Liver (tissue), 9 donors: Measurements from ENCODE around the gene KCNK13. TPM values are rescaled to one million over a fixed set of nuclear protein-coding genes. Genes with fewer than 3 reads are reported as not detected.
"Not testable (repeated sequence)": the region's sequence is repeated elsewhere in the genome, so short reads cannot be mapped to it uniquely, and the experiment has no call there.

Experiments used
- DNase-seq: peaks from one replicate; pipeline ENCODE4 v3.0.0-alpha.2; 2017; ENCODE audit warnings: low spot score
- H3K27ac ChIP-seq, 2 donors: one replicate each; pipeline ENCODE4 v1.7.0; 2013; ENCODE audit warnings: inconsistent platforms in 2 of 2, low read length in 2 of 2, control low read depth in 1 of 2, low read depth in 1 of 2, mild to moderate bottlenecking in 1 of 2
- H3K27me3 ChIP-seq, 4 donors: one replicate each; pipeline versions ENCODE4 v1.6.1 to v1.7.0; 2013; ENCODE audit warnings: low read length in 3 of 4, inconsistent platforms in 1 of 4, mild to moderate bottlenecking in 1 of 4, moderate library complexity in 1 of 4; ENCODE audit not compliant: control insufficient read depth in 4 of 4, insufficient read depth in 4 of 4
- H3K36me3 ChIP-seq, 4 donors: one replicate each; pipeline versions ENCODE4 v1.6.1 to v1.7.0; 2013; ENCODE audit warnings: low read length in 3 of 4, mild to moderate bottlenecking in 3 of 4, low read depth in 1 of 4, moderate library complexity in 1 of 4; ENCODE audit not compliant: control insufficient read depth in 4 of 4, insufficient read depth in 3 of 4
- H3K4me1 ChIP-seq, 4 donors: one replicate each; pipeline versions ENCODE4 v1.6.1 to v1.7.0; 2013; ENCODE audit warnings: low read length in 3 of 4, mild to moderate bottlenecking in 3 of 4, moderate library complexity in 1 of 4; ENCODE audit not compliant: control insufficient read depth in 4 of 4, insufficient read depth in 4 of 4
- H3K4me3 ChIP-seq, 3 donors: one replicate each; pipeline versions ENCODE4 v1.6.1 to v1.7.0; 2013; ENCODE audit warnings: low read length in 3 of 3, control low read depth in 1 of 3, low read depth in 1 of 3, mild to moderate bottlenecking in 1 of 3
- H3K9ac ChIP-seq, 2 donors: one replicate each; pipeline ENCODE4 v1.7.0; 2013; ENCODE audit warnings: low read length in 2 of 2, mild to moderate bottlenecking in 2 of 2, moderate library complexity in 2 of 2, control low read depth in 1 of 2, low read depth in 1 of 2
- H3K9me3 ChIP-seq, 4 donors: one replicate each; pipeline versions ENCODE4 v1.6.1 to v1.7.0; 2013; ENCODE audit warnings: low read length in 3 of 4; ENCODE audit not compliant: control insufficient read depth in 4 of 4
- ATF3 ChIP-seq: IDR thresholded peaks from 2 replicates; pipeline ENCODE4 v1.6.1; 2016; ENCODE audit warnings: antibody characterized with exemption
- EGR1 ChIP-seq, 2 donors: IDR thresholded peaks; 2 replicates each; pipeline ENCODE4 v1.6.1; 2016 to 2018; ENCODE audit warnings: antibody characterized with exemption in 2 of 2, low read depth in 2 of 2
- FOXA1 ChIP-seq: IDR thresholded peaks from 2 replicates; pipeline ENCODE4 v1.6.1; 2016; ENCODE audit warnings: antibody characterized with exemption
- FOXA2 ChIP-seq: IDR thresholded peaks from 2 replicates; pipeline ENCODE4 v1.6.1; 2016; ENCODE audit warnings: antibody characterized with exemption
- GABPA ChIP-seq, 2 donors: IDR thresholded peaks in 1 of 2; conservative IDR thresholded peaks in 1 of 2; 2 replicates each; pipeline ENCODE4 v1.6.1; 2016; ENCODE audit warnings: antibody characterized with exemption in 2 of 2, mild to moderate bottlenecking in 1 of 2, moderate library complexity in 1 of 2
- HNF4A ChIP-seq, 2 donors: conservative IDR thresholded peaks; 2 replicates each; pipeline ENCODE4 v1.6.1; 2016; ENCODE audit warnings: antibody characterized with exemption in 2 of 2, mild to moderate bottlenecking in 2 of 2
- HNF4G ChIP-seq: IDR thresholded peaks from 2 replicates; pipeline ENCODE4 v1.6.1; 2016; ENCODE audit warnings: antibody characterized with exemption
- JUND ChIP-seq, 2 donors: IDR thresholded peaks; 2 replicates each; pipeline ENCODE4 v1.6.1; 2016; ENCODE audit warnings: antibody characterized with exemption in 2 of 2
- MAX ChIP-seq: IDR thresholded peaks from 2 replicates; pipeline ENCODE4 v1.6.1; 2016; ENCODE audit warnings: antibody characterized with exemption
- RAD21 ChIP-seq, 2 donors: IDR thresholded peaks; 2 replicates each; pipeline ENCODE4 v1.6.1; 2016; ENCODE audit warnings: antibody characterized with exemption in 2 of 2, mild to moderate bottlenecking in 2 of 2
- RXRA ChIP-seq, 2 donors: IDR thresholded peaks; 2 replicates each; pipeline ENCODE4 v1.6.1; 2017 to 2018; ENCODE audit warnings: antibody characterized with exemption in 2 of 2, mild to moderate bottlenecking in 1 of 2
- SP1 ChIP-seq: IDR thresholded peaks from 2 replicates; pipeline ENCODE4 v1.6.1; 2018; ENCODE audit warnings: antibody characterized with exemption, mild to moderate bottlenecking
- TAF1 ChIP-seq: conservative IDR thresholded peaks from 2 replicates; pipeline ENCODE4 v1.6.1; 2016; ENCODE audit warnings: antibody characterized with exemption, mild to moderate bottlenecking
- YY1 ChIP-seq: IDR thresholded peaks from 2 replicates; pipeline ENCODE4 v1.6.1; 2016; ENCODE audit warnings: antibody characterized with exemption, mild to moderate bottlenecking
- WGBS: extraction: QIAGEN DNeasy Blood & Tissue Kit; methylation state at CpG from one replicate; pipeline ENCODE4 v1.1.7; 2013; 5-methylcytosine and 5-hydroxymethylcytosine counted together
- polyA plus RNA-seq, 2 donors: library from polyadenylated mRNA; stranded (reverse) in 1 of 2; unstranded in 1 of 2; fragments of 200-250 nt in 1 of 2; fragments of >200 nt in 1 of 2; fragmentation: Nextera tagmentation in 1 of 2; extraction: Ambion mirVana in 1 of 2; gene quantifications; one replicate each; pipeline versions ENCODE4 v1.2.1 to v1.2.3, GENCODE V29; 2013 to 2015
- total RNA-seq, 2 donors: library from RNA; depleted of rRNA; stranded (reverse); fragments of >200 nt; gene quantifications; one replicate each; pipeline ENCODE4 v1.2.3, GENCODE V29; 2014
- TF ChIP-seq, protein P1 (sequence below): IDR thresholded peaks from 2 replicates; pipeline ENCODE4 v1.6.1; 2016; ENCODE audit warnings: antibody characterized with exemption
- TF ChIP-seq, protein P2 (sequence below): IDR thresholded peaks from 2 replicates; pipeline ENCODE4 v1.6.1; 2016; ENCODE audit warnings: antibody characterized with exemption, mild to moderate bottlenecking
- donor health status: healthy.
- donor health status: healthy.
- donor health status: healthy.
- donor health status: healthy.
- donor health status: healthy.

KCNK13 gene
- total and polyA plus RNA-seq, 4 donors, result 0.25 to 0.61 (median 0.38) TPM; not detected in 1

DNA sequence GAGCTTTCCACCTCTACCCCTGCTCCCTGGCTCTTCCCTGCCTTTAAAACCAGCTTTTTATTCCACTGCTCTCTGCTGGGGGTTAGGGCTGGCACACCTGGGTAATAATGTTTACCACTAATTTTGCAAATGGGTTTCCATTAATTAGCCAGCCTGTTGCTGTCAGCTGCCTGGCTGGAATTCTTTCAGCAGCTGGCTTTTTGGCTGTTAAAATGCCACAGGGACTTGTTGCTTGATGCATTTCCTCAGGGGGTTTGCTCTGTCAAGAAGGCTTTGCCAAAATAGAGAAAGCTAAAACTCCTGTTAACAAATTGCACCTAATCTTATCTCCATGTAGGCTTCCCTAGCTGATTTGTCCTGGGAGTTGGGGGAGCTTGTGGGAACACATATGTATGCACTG lies 142.7 kb downstream of the KCNK13 start:
- Histone ChIP-seq H3K36me3 (no peaks in the 10 kb centered on the region), H3K9ac (no peak overlapping the region), H3K4me1 (no peaks in the 10 kb centered on the region), H3K27me3 (no peaks in the 10 kb centered on the region), H3K4me3 (no peak overlapping the region), H3K27ac (no peak overlapping the region), H3K9me3 (peaks cover 0 to 18% (median 1%) of the 10 kb centered on the region in 4 donors)
- DNase-seq, result no peak
- TF ChIP-seq ATF3, result no peak
- TF ChIP-seq FOXA1, result no peak
- no peak for TF ChIP-seq SP1
- no peak for TF ChIP-seq JUND (IDR thresholded peaks at IDR 0.05)
- TF ChIP-seq TAF1, result no peak
- TF ChIP-seq GABPA (IDR thresholded peaks at IDR 0.05 in 1 of 2, conservative IDR thresholded peaks at IDR 0.05 in 1 of 2), result no peak
- TF ChIP-seq EGR1 (IDR thresholded peaks at IDR 0.05; ENCODE audit: low read depth in 2 of 2), result no peak
- TF ChIP-seq HNF4G, result no peak
- no peak for TF ChIP-seq HNF4A (conservative IDR thresholded peaks at IDR 0.05)
- TF ChIP-seq RXRA (IDR thresholded peaks at IDR 0.05), result no peak

DNA sequence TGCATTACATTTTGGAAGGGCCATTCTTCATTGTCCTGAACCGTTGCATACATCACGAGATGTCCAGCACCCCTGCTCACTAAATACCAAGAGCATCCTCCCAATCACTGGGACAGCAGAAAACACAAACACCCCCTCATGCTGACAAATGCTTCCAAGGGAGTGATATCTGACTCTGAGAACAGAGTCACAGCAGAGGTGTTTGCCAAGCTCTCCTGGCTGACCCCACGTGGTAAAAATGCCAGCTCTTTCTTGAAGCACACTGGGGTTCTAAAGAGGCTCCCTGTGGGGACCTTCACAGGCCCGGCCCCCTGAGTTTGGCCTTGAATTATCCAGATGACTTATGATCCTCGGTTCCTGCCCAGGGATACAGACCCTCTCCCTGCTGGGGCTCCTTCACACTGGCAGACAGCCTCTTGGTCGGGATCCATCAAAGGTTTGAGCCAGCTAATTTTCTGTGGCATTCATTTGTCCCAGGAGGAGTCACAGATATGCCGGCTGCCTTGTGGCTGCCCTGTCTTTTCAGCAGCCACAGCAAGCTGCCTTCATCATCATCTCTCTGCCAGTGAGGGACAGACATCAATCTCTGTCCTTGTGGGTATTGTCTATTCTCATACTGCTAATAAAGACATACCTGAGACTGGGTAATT lies 151.4 kb downstream of the KCNK13 start:
- no peak for DNase-seq
- no peak overlapping the region for H3K4me3 ChIP-seq
- no peak overlapping the region for H3K9ac ChIP-seq
- 83% methylated on average over 7 of the region's 7 CpGs for WGBS
- TF ChIP-seq YY1 (no peak), HNF4A (conservative IDR thresholded peaks at IDR 0.05) (no peak), FOXA2 (no peak), EGR1 (IDR thresholded peaks at IDR 0.05; ENCODE audit: low read depth in 2 of 2) (no peak), MAX (no peak), SP1 (no peak), ATF3 (no peak)
- TF ChIP-seq, protein P1, sequence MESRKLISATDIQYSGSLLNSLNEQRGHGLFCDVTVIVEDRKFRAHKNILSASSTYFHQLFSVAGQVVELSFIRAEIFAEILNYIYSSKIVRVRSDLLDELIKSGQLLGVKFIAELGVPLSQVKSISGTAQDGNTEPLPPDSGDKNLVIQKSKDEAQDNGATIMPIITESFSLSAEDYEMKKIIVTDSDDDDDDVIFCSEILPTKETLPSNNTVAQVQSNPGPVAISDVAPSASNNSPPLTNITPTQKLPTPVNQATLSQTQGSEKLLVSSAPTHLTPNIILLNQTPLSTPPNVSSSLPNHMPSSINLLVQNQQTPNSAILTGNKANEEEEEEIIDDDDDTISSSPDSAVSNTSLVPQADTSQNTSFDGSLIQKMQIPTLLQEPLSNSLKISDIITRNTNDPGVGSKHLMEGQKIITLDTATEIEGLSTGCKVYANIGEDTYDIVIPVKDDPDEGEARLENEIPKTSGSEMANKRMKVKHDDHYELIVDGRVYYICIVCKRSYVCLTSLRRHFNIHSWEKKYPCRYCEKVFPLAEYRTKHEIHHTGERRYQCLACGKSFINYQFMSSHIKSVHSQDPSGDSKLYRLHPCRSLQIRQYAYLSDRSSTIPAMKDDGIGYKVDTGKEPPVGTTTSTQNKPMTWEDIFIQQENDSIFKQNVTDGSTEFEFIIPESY, result no peak
- H3K27ac ChIP-seq, result no peak overlapping the region
- no peaks in the 10 kb centered on the region for H3K36me3 ChIP-seq
- no peaks in the 10 kb centered on the region for H3K9me3 ChIP-seq
- H3K27me3 ChIP-seq, result no peaks in the 10 kb centered on the region
- no peaks in the 10 kb centered on the region for H3K4me1 ChIP-seq

GRCh38 chr14:90228478-90228877 lies 166.7 kb downstream of the KCNK13 start:
- Histone ChIP-seq H3K4me1 (no peaks in the 10 kb centered on the region), H3K27ac (no peak overlapping the region), H3K9me3 (no peaks in the 10 kb centered on the region), H3K27me3 (peaks cover 0 to 2% (median 0%) of the 10 kb centered on the region in 4 donors), H3K36me3 (no peaks in the 10 kb centered on the region), H3K4me3 (no peak overlapping the region), H3K9ac (no peak overlapping the region)
- DNase-seq, result no peak
- no peak for TF ChIP-seq RAD21 (IDR thresholded peaks at IDR 0.05)
- TF ChIP-seq, protein P2, sequence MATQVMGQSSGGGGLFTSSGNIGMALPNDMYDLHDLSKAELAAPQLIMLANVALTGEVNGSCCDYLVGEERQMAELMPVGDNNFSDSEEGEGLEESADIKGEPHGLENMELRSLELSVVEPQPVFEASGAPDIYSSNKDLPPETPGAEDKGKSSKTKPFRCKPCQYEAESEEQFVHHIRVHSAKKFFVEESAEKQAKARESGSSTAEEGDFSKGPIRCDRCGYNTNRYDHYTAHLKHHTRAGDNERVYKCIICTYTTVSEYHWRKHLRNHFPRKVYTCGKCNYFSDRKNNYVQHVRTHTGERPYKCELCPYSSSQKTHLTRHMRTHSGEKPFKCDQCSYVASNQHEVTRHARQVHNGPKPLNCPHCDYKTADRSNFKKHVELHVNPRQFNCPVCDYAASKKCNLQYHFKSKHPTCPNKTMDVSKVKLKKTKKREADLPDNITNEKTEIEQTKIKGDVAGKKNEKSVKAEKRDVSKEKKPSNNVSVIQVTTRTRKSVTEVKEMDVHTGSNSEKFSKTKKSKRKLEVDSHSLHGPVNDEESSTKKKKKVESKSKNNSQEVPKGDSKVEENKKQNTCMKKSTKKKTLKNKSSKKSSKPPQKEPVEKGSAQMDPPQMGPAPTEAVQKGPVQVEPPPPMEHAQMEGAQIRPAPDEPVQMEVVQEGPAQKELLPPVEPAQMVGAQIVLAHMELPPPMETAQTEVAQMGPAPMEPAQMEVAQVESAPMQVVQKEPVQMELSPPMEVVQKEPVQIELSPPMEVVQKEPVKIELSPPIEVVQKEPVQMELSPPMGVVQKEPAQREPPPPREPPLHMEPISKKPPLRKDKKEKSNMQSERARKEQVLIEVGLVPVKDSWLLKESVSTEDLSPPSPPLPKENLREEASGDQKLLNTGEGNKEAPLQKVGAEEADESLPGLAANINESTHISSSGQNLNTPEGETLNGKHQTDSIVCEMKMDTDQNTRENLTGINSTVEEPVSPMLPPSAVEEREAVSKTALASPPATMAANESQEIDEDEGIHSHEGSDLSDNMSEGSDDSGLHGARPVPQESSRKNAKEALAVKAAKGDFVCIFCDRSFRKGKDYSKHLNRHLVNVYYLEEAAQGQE, result no peak
- WGBS, result 85% methylated on average over 4 of the region's 4 CpGs

GRCh38 chr14:90229942-90230341 lies 168.1 kb downstream of the KCNK13 start:
- DNase-seq, H3K4me3 ChIP-seq, H3K27ac ChIP-seq, H3K9me3 ChIP-seq, H3K36me3 ChIP-seq, H3K27me3 ChIP-seq, H3K9ac ChIP-seq, H3K4me1 ChIP-seq: not testable (repeated sequence)
- WGBS, result 98% methylated on average over 1 of the region's 1 CpG
